GM12872 (cell line): Measurements from ENCODE around the gene AZGP1.

Experiments used
- CTCF ChIP-seq: IDR thresholded peaks from 3 replicates; pipeline ENCODE4 v1.5.1; 2011; ENCODE audit warnings: low read depth, mild to moderate bottlenecking, low read length, moderate library complexity; ENCODE audit not compliant: insufficient read depth

The AZGP1 gene

GRCh38 chr7:100007887-100008286 lies 32.1 kb upstream of the AZGP1 start:
- no peak for TF ChIP-seq CTCF

- no peak for TF ChIP-seq CTCF
These were observed 28.2 kb upstream of the AZGP1 start for GRCh38 chr7:100003711-100004661.

GRCh38 chr7:100000239-100000638 lies 24.4 kb upstream of the AZGP1 start:
- no peak for TF ChIP-seq CTCF

GRCh38 chr7:99997545-99998137 lies 21.8 kb upstream of the AZGP1 start:
- peak; percentile 10; the same call in 1 of the 3 replicates for TF ChIP-seq CTCF

GRCh38 chr7:99996755-99997544 lies 21.1 kb upstream of the AZGP1 start:
- TF ChIP-seq CTCF: no peak

GRCh38 chr7:99994819-99995218 lies 19.0 kb upstream of the AZGP1 start:
- TF ChIP-seq CTCF: no peak
